Measurements from ENCODE around the gene ANGPTL2.
A peak's percentile ranks its signal among the peaks of the same experiment; 100 is the strongest.

The ANGPTL2 gene

GRCh38 chr9:127075624-127076372 lies 46.6 kb downstream of the ANGPTL2 start:
- DNase-seq (ENCODE audit: low spot score): no peak

DNA sequence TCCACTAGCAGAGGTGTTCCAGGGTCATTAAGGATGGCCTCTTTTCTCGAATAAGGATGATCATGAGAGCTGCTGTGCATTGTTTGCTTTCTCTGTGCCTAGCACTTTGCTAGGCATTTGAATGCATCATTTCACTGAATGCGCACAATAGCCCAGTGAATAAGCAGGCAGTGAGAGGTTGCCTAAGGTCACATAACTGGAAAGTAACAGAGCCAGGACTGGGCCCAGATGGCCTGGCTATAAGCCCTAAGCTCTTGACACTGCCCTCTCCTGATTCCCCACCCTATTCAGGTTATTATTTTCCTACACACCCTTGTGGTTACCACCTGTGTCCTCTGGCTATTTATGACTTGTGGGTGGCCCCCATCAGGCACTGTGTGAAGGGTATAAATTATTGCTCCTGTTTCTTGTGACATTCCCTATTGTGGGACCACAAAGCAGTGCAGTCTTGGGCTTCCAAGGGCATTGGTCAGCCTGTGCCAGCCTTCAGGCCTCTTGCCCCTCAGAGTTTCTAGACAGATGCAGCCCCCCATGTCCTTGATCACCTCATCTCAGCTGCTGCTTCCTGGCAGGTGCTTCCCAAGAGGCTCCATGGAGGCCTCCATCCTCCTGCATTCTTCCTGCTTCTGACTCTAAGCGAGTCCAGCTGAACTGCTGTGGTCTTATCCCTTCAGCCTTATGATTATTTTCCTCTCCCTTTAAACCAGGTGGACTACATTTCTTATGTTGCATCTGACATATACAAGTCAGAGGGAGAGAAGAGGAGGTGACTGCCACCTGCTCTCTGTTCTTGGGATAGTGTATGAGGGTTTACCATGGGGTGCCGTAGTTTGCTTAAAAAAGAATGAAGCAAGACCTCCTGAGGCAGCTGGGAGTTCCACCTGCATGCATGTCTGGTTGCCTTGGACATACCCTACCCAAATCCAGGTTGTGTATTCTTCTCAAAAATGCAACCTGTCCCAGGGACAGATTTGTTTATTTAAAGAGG lies 47.6 kb downstream of the ANGPTL2 start:
- no peak for DNase-seq (ENCODE audit: low spot score)

DNA sequence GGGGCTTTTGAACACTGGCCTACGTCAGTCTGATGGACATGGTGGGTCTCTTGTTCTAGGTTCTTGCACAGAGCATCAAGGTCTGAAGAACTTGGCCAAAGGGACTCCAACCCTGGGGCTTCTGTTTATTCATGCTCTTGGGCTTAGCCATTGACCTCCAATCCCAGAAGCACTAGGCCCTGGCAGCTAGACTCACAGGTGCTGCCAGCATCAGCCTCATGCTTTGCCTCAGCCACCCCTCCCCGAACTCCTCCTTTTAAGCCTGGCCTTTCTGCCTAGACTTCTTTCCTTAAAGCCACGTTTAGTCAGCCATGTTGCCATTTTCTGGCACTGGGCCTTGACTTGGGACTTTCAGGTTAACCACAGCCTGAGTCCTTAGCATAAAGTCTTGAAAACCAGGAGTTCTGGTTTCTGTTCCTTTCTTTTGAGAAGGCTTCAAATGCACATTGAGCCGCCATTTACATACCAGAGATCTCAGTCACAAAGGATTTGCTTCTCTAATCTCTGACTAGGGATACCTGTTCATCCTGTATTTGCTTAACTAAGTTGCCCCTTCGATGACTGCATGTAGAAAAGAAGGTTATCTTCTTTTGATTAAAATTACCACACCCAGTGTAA lies 54.7 kb downstream of the ANGPTL2 start:
- no peak for DNase-seq (ENCODE audit: low spot score)

- DNase-seq (ENCODE audit: low spot score): no peak
These were observed 55.6 kb downstream of the ANGPTL2 start for GRCh38 chr9:127066851-127067136.

DNA sequence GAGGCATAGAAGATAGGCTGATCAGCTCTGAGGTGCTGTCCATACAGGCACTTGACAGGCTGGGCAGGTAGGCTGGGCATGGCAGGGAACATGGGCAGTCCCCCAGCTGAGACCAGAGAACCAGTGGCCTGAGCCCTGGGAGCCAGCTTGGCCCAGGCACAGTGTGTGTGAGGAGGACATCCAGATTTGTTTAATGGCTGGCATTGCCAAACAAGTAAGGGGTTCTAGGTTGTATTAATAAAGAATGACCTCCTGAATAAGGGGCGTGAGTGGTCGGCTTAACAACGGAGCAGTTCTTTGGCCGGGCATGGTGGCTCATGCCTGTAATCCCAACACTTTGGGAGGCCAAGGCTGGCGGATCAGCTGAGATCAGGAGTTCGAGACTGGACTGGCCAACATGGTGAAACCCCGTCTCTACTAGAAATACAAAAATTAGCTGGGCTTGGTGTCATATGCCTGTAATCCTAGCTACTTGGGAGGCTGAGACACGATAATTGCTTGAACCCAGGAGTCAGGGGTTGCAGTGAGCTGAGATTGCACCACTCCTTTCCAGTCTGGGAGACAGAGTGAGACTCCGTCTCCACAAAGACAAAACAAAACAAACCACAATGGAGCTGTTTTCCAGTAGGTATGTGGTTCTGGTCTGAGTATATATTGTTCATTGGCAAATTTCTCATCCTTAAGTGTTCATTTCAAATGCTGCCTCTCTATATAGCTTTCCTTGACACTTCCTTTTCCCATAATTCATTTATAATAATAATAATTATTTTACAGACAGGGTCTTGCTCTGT lies 56.2 kb downstream of the ANGPTL2 start:
- no peak for DNase-seq (ENCODE audit: low spot score)

- DNase-seq (ENCODE audit: low spot score): peak; percentile 28
These were observed 56.8 kb downstream of the ANGPTL2 start for GRCh38 chr9:127065592-127065991.

- DNase-seq (ENCODE audit: low spot score): no peak
These were observed 58.1 kb downstream of the ANGPTL2 start for GRCh38 chr9:127064335-127064734.

- DNase-seq (ENCODE audit: low spot score): no peak
These were observed 61.0 kb downstream of the ANGPTL2 start for GRCh38 chr9:127061411-127061810.

GRCh38 chr9:127059765-127060361 lies 62.6 kb downstream of the ANGPTL2 start:
- DNase-seq (ENCODE audit: low spot score): no peak

- DNase-seq (ENCODE audit: low spot score): no peak
These were observed 63.4 kb downstream of the ANGPTL2 start for GRCh38 chr9:127059030-127059429.

DNA sequence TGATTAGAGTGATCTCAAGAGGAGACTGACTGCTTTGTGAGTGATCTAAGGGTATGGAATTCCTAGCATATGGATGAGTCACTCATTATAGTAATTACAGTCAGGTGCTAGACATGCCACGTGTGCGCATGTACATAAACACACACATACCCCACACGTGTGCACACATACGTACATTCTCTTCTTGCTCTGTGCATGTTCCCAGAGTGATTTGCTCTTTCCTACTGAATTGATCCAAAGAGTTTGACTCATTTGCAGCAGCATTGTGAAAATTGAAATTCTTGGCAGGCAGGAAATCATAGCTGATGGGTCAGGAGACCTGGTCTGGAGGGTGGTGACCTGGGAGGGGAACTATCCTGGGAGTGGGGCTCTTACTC lies 63.8 kb downstream of the ANGPTL2 start:
- DNase-seq (ENCODE audit: low spot score): peak; percentile 52

DNA sequence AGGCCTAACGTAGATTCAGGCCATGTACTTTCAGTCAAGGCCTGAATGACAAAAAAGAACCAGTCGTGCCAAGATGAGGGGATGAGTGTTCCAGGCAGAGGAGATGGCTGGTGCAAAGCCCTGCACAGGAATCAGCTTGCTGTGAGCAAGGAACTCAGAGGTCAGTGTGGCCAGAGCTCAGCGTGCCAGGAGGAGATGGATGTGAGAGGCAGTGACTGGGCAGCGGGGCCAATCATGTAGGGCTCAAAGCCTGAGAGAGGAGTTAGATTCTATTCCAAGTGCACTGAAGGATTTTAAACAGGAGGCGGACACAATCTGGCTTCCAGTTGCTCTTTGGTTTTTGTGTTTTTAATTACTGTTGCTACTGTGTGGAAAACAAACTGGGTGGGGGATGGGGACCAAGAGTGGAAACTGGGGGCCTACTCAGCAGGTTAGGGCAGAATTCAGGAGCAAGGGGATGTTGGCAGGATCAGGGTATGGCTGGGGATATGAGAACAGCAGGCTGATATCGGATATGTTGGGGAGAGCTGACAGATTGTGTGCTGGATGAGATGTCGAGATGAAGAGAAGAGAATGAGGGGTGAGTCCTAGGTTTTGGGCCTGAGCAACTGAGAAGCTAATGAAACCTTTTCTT lies 64.3 kb downstream of the ANGPTL2 start:
- DNase-seq (ENCODE audit: low spot score): no peak

GRCh38 chr9:127056446-127056845 lies 66.0 kb downstream of the ANGPTL2 start:
- DNase-seq (ENCODE audit: low spot score): no peak

GRCh38 chr9:127055745-127056402 lies 66.6 kb downstream of the ANGPTL2 start:
- no peak for DNase-seq (ENCODE audit: low spot score)

GRCh38 chr9:127053960-127054359 lies 68.5 kb downstream of the ANGPTL2 start:
- DNase-seq (ENCODE audit: low spot score): no peak

DNA sequence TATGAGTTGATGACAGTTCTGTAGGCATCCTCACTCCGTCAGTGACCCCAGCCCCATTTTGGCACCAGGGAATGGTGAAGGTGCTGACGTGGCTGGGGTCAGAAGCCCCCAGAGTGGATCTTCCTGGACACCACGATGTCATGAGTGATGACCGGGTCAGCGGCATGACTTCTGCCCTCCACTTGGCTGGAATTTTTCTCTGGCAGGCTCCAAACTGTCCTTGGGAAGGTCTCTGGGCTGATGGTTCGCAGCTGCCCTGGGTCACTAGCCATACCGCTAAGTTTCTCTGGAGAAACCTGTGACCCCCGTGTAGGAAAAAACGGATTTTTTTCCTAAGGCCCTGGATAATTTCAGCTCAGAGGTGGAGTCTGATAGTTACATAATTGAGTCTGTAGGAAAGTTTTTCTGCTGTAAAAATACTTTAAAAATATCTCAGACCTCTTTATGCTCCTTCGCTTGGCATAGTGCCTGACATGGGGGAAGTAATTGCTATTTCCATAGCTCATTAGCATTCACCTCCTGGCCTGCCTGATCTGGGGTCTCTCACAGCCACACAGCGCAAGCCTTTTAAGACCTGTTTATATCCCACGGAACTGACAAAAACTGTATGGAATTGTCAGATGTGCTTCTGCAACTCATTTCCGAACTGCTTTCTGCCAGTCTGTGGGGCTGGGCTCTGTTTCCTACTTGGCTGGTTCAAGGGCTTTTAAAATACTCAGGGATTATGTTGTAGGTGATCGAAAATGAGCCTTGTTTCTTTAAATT lies 69.2 kb downstream of the ANGPTL2 start:
- DNase-seq (ENCODE audit: low spot score): no peak

DNA sequence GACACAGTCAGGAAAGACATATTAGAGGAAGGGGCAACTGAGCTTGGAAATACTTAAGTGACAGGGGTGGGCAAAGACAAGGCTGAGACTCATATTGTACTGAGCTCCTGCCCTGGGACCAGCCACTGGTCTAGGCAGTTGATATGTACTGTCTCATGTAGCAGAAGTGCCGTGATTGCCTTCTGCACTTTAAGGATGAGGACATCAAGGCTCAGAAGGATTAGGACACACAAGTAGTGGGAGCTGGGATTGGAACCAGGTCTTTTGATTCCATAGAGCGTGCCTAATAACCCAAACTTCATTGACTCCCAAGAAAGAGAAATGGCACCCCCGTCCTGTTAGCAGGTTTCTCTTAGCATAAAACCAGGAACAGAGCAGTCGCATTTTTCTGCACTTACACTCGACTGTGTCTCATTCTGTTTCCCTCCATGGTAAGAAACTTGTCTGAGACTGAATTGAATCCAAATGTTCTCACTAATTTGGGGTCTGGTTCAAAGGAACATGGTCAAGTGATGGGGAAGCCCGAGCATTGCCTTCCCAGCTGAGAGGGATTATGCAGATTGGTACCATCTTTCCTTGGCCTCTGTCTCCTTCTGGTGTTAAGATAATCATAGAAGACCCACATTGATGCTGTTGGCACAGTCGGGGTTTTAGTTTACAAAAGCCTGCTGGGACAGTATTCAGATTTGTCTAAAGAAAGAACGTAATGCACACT lies 70.4 kb downstream of the ANGPTL2 start:
- DNase-seq (ENCODE audit: low spot score): no peak

DNA sequence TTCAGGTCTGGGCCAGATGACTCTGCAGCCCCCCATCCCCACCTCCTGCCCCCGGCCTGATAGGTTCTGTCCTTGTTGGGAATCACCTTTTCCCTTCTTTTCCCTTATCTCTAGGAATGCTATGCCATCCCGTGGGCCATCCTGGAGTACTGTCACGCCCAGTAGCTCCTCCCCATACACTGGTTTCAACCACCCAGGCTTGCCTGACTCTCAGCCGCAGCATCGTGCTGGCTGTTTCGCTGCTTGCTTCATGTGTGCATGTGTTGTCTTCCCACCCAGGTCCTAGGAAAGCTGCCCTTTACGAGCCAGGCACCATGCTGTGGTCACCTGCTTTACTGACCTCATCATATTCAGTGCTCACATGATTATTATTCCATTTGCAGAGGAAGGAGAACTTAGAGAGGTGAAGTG lies 71.8 kb downstream of the ANGPTL2 start:
- DNase-seq (ENCODE audit: low spot score): no peak

GRCh38 chr9:127050152-127050551 lies 72.3 kb downstream of the ANGPTL2 start:
- no peak for DNase-seq (ENCODE audit: low spot score)

Measured in RKO (cell line).